CD14-positive monocyte (primary cell): ENCODE results near the gene MAP3K20. TPM values are rescaled to one million over a fixed set of nuclear protein-coding genes. Genes with fewer than 3 reads are reported as not detected.
A peak's percentile ranks its signal among the peaks of the same experiment; 100 is the strongest.

ENCODE experiments used
- DNase-seq, 3 donors: peaks; one replicate each; pipeline ENCODE4 v3.0.0-alpha.2; 2011 to 2022
- H2AFZ ChIP-seq: 2 replicates; pipeline ENCODE4 v1.6.0; 2012; ENCODE audit warnings: mild to moderate bottlenecking, low read depth, low read length, inconsistent platforms; ENCODE audit not compliant: insufficient read depth, poor library complexity, severe bottlenecking
- H3K27ac ChIP-seq, 2 donors: 1 replicate in 1 of 2; 2 replicates in 1 of 2; pipeline ENCODE4 v1.5.1; 2012 to 2013; ENCODE audit warnings: low read length in 2 of 2, control low read depth in 1 of 2, inconsistent platforms in 1 of 2, low read depth in 1 of 2, mild to moderate bottlenecking in 1 of 2
- H3K27me3 ChIP-seq, 2 donors: one replicate each; pipeline versions ENCODE4 v1.6.0 to v1.6.1; 2011 to 2013; ENCODE audit warnings: low read length in 2 of 2; ENCODE audit not compliant: control insufficient read depth in 2 of 2, insufficient read depth in 2 of 2
- H3K36me3 ChIP-seq, 2 donors: replicated peaks in 1 of 2; 1 replicate in 1 of 2; 2 replicates in 1 of 2; pipeline versions ENCODE4 v1.5.1 to v1.6.1; 2012 to 2013; ENCODE audit warnings: low read length in 2 of 2, control low read depth in 1 of 2, inconsistent platforms in 1 of 2, mild to moderate bottlenecking in 1 of 2; ENCODE audit not compliant: insufficient read depth in 2 of 2, control insufficient read depth in 1 of 2
- H3K4me1 ChIP-seq, 2 donors: 1 replicate in 1 of 2; 2 replicates in 1 of 2; pipeline versions ENCODE4 v1.5.1 to v1.6.1; 2012 to 2013; ENCODE audit warnings: low read length in 2 of 2, control low read depth in 1 of 2, inconsistent platforms in 1 of 2, mild to moderate bottlenecking in 1 of 2, moderate library complexity in 1 of 2; ENCODE audit not compliant: insufficient read depth in 2 of 2, control insufficient read depth in 1 of 2
- H3K4me2 ChIP-seq: replicated peaks from 2 replicates; pipeline ENCODE3; 2012; ENCODE audit warnings: low read length, moderate library complexity, mild to moderate bottlenecking; ENCODE audit not compliant: poor library complexity, severe bottlenecking; ENCODE audit errors: extremely low read depth
- H3K4me3 ChIP-seq, 3 experiments: fragments of 200-600 bp in 1 of 3; sonication (generic) in 1 of 3; replicated peaks in 1 of 3; 1 replicate in 2 of 3; 2 replicates in 1 of 3; pipeline ENCODE4 v1.5.1; 2011 to 2013; ENCODE audit warnings: low read length in 3 of 3, mild to moderate bottlenecking in 3 of 3, control low read depth in 2 of 3, low read depth in 2 of 3, inconsistent platforms in 1 of 3, moderate library complexity in 1 of 3
- H3K79me2 ChIP-seq: 2 replicates; pipeline ENCODE4 v1.6.0; 2012; ENCODE audit warnings: mild to moderate bottlenecking, control low read depth, inconsistent platforms, low read length, moderate library complexity; ENCODE audit not compliant: insufficient read depth
- H3K9ac ChIP-seq: 2 replicates; pipeline ENCODE4 v1.6.0; 2017; ENCODE audit warnings: low read length, mild to moderate bottlenecking; ENCODE audit not compliant: insufficient read depth, poor library complexity, severe bottlenecking
- H3K9me3 ChIP-seq, 2 donors: replicated peaks in 1 of 2; 1 replicate in 1 of 2; 2 replicates in 1 of 2; pipeline versions ENCODE4 v1.5.1 to v1.6.1; 2012 to 2013; ENCODE audit warnings: low read length in 2 of 2, control low read depth in 1 of 2; ENCODE audit not compliant: control insufficient read depth in 1 of 2, insufficient read depth in 1 of 2
- H4K20me1 ChIP-seq: 2 replicates; pipeline ENCODE4 v1.6.0; 2012; ENCODE audit warnings: mild to moderate bottlenecking, low read length, control low read depth, moderate library complexity; ENCODE audit not compliant: insufficient read depth
- H3K27ac Mint-ChIP-seq, 7 donors: one replicate each; pipeline ENCODE4 v1.8.0; 2020; ENCODE audit warnings: mild to moderate bottlenecking in 7 of 7, mixed read lengths in 7 of 7, moderate library complexity in 6 of 7, inconsistent platforms in 2 of 7
- H3K27me3 Mint-ChIP-seq, 3 donors: one replicate each; pipeline ENCODE4 v1.8.0; 2021 to 2022; ENCODE audit warnings: low read depth in 3 of 3, mild to moderate bottlenecking in 3 of 3, mixed read lengths in 3 of 3, moderate library complexity in 3 of 3, inconsistent platforms in 1 of 3
- H3K36me3 Mint-ChIP-seq, 2 donors: one replicate each; pipeline ENCODE4 v1.8.0; 2020; ENCODE audit warnings: mixed read lengths in 2 of 2, inconsistent platforms in 1 of 2, mild to moderate bottlenecking in 1 of 2
- H3K4me1 Mint-ChIP-seq: one replicate; pipeline ENCODE4 v1.8.0; 2020; ENCODE audit warnings: mild to moderate bottlenecking, mixed read lengths
- H3K4me3 Mint-ChIP-seq, 2 donors: one replicate each; pipeline ENCODE4 v1.8.0; 2020; ENCODE audit warnings: mild to moderate bottlenecking in 2 of 2, mixed read lengths in 2 of 2, moderate library complexity in 1 of 2
- H3K9me3 Mint-ChIP-seq, 7 donors: one replicate each; pipeline ENCODE4 v1.8.0; 2020 to 2022; ENCODE audit warnings: mixed read lengths in 7 of 7, mild to moderate bottlenecking in 6 of 7, moderate library complexity in 6 of 7, inconsistent platforms in 2 of 7
- CTCF ChIP-seq: fragments of 200-600 bp; IDR thresholded peaks from one replicate; pipeline ENCODE4 v1.8.0; 2022; ENCODE audit warnings: antibody characterized with exemption, mild to moderate bottlenecking
- WGBS: methylation state at CpG from one replicate; pipeline ENCODE4 v1.1.5; 2013; ENCODE audit warnings: missing lambda C conversion rate; ENCODE audit not compliant: insufficient coverage; 5-methylcytosine and 5-hydroxymethylcytosine counted together
- intact Hi-C, 2 donors: fragments of 100-400 bp; cut with micrococcal nuclease; formaldehyde crosslinking; loops; one replicate each; pipeline versions ENCODE4 v1.15.0 to v1.15.1; 2023
- polyA plus RNA-seq, 3 donors: library from polyadenylated mRNA; depleted of rRNA in 1 of 3; unstranded in 2 of 3; stranded (reverse) in 1 of 3; fragments of 300-500 nt in 2 of 3; fragments of >200 nt in 1 of 3; fragmentation: Illumina TruSeq in 2 of 3; gene quantifications; 1 replicate in 2 of 3; 2 replicates in 1 of 3; pipeline ENCODE4 v1.2.3, GENCODE V29; 2012 to 2021

MAP3K20 gene
- polyA plus RNA-seq, 3 donors = 14.3 to 30.7 (median 21.6) TPM

- Histone ChIP-seq H3K4me3 (no peak overlapping the region), H3K9me3 (no peaks in the 10 kb centered on the region), H3K4me1 (peaks cover 36 to 37% of the 10 kb centered on the region in 2 donors), H3K36me3 (no peaks in the 10 kb centered on the region), H3K4me2 (no peak overlapping the region), H3K79me2 (no peaks in the 10 kb centered on the region), H4K20me1 (no peaks in the 10 kb centered on the region), H3K27ac (no peak overlapping the region), H2AFZ (no peak overlapping the region), H3K9ac (no peak overlapping the region), H3K27me3 (no peaks in the 10 kb centered on the region)
- Mint-ChIP-seq H3K9me3 (no peaks in the 10 kb centered on the region), H3K4me3 (no peak overlapping the region), H3K27ac (no peak overlapping the region), H3K27me3 (peaks cover 0 to 4% (median 2%) of the 10 kb centered on the region in 3 donors), H3K36me3 (peaks cover 0 to 4% of the 10 kb centered on the region in 2 donors), H3K4me1 (peaks cover 40% of the 10 kb centered on the region)
- intact Hi-C loops = no loop called here
- WGBS = no CpG with 5 or more reads among the region's 2 CpGs
- DNase-seq = no peak
- TF ChIP-seq CTCF = no peak
Measured at GRCh38 chr2:173045181-173045580, 30.5 kb upstream of the MAP3K20 start.

- Histone ChIP-seq H2AFZ (no peak overlapping the region), H3K9ac (peak overlapping the region; percentile 30), H3K79me2 (no peaks in the 10 kb centered on the region), H3K27ac (peak overlapping the region in 1 of 2 donors; percentile 85), H3K4me3 (no peak overlapping the region), H3K9me3 (no peaks in the 10 kb centered on the region), H3K36me3 (no peaks in the 10 kb centered on the region), H3K4me2 (peak overlapping the region; percentile 36), H3K27me3 (no peaks in the 10 kb centered on the region), H3K4me1 (peaks cover 49% of the 10 kb centered on the region in 2 donors), H4K20me1 (no peaks in the 10 kb centered on the region)
- no peak for TF ChIP-seq CTCF
- DNase-seq = peak in 1 of 3 donors; percentile 67
- H3K9me3 Mint-ChIP-seq = no peaks in the 10 kb centered on the region
- peak overlapping the region in 1 of 2 donors; percentile 60 for H3K4me3 Mint-ChIP-seq
- no peaks in the 10 kb centered on the region for H3K36me3 Mint-ChIP-seq
- peaks cover 50% of the 10 kb centered on the region for H3K4me1 Mint-ChIP-seq
- 100% methylated on average over 1 of the region's 3 CpGs for WGBS
- intact Hi-C loops = no loop called here
- peaks cover 0 to 4% (median 0%) of the 10 kb centered on the region in 3 donors for H3K27me3 Mint-ChIP-seq
- peak overlapping the region; percentile 87 to 99 (median 95) for H3K27ac Mint-ChIP-seq
Measured at GRCh38 chr2:173048522-173048896, 27.1 kb upstream of the MAP3K20 start.
